Keratinocyte (primary cell): Measurements from ENCODE around the gene ANKS6. TPM values are rescaled to one million over a fixed set of nuclear protein-coding genes. Genes with fewer than 3 reads are reported as not detected.

Source experiments
- DNase-seq: peaks from one replicate; pipeline ENCODE4 v3.0.0-alpha.2; 2011; ENCODE audit warnings: low read depth, missing footprints, low spot score
- FAIRE-seq: peaks from 2 replicates; lab custom pipeline; 2011; peaks lifted over from hg19 to GRCh38; lab: Jason Lieb, UNC
- H2AFZ ChIP-seq: 2 replicates; pipeline ENCODE4 v1.6.0; 2012; ENCODE audit warnings: low read length, control low read depth, inconsistent platforms; ENCODE audit not compliant: control insufficient read depth
- H3K27ac ChIP-seq: 2 replicates; pipeline ENCODE4 v1.5.1; 2011; ENCODE audit warnings: low read length; ENCODE audit not compliant: control insufficient read depth, insufficient read depth
- H3K27me3 ChIP-seq: 3 replicates; pipeline ENCODE4 v1.6.0; 2011; ENCODE audit warnings: low read length; ENCODE audit not compliant: control insufficient read depth, insufficient read depth; ENCODE audit errors: extremely low read depth
- H3K36me3 ChIP-seq, 2 experiments: 2 replicates in 1 of 2; 3 replicates in 1 of 2; pipeline ENCODE4 v1.5.1; 2011; ENCODE audit warnings: low read length in 2 of 2, mild to moderate bottlenecking in 1 of 2; ENCODE audit not compliant: control insufficient read depth in 2 of 2, insufficient read depth in 2 of 2; ENCODE audit errors: extremely low read depth in 1 of 2
- H3K4me1 ChIP-seq: 3 replicates; pipeline ENCODE4 v1.5.1; 2011; ENCODE audit warnings: low read length; ENCODE audit not compliant: control insufficient read depth, insufficient read depth; ENCODE audit errors: extremely low read depth
- H3K4me2 ChIP-seq: 3 replicates; pipeline ENCODE4 v1.6.0; 2011; ENCODE audit warnings: low read depth, low read length; ENCODE audit not compliant: control insufficient read depth, insufficient read depth; ENCODE audit errors: extremely low read depth
- H3K4me3 ChIP-seq, 3 experiments: fragments of 200-600 bp in 1 of 3; sonication (generic) in 1 of 3; 2 replicates in 2 of 3; 3 replicates in 1 of 3; pipeline ENCODE4 v1.5.1; 2011 to 2016; ENCODE audit warnings: low read length in 3 of 3, mild to moderate bottlenecking in 3 of 3, control low read depth in 2 of 3, inconsistent platforms in 1 of 3, low read depth in 1 of 3, mixed read lengths in 1 of 3, mixed run types in 1 of 3, moderate library complexity in 1 of 3; ENCODE audit not compliant: control insufficient read depth in 2 of 3, insufficient read depth in 2 of 3; ENCODE audit errors: extremely low read depth in 1 of 3
- H3K79me2 ChIP-seq: 2 replicates; pipeline ENCODE4 v1.6.0; 2012; ENCODE audit warnings: low read length; ENCODE audit not compliant: control insufficient read depth, insufficient read depth
- H3K9ac ChIP-seq: 3 replicates; pipeline ENCODE4 v1.6.0; 2011; ENCODE audit warnings: low read length; ENCODE audit not compliant: control insufficient read depth, insufficient read depth; ENCODE audit errors: extremely low read depth
- H3K9me1 ChIP-seq: 3 replicates; pipeline ENCODE4 v1.6.0; 2011; ENCODE audit warnings: low read length; ENCODE audit not compliant: control insufficient read depth, insufficient read depth; ENCODE audit errors: extremely low read depth
- H3K9me3 ChIP-seq: 2 replicates; pipeline ENCODE4 v1.5.1; 2012; ENCODE audit warnings: low read depth, low read length; ENCODE audit not compliant: control insufficient read depth
- H4K20me1 ChIP-seq: 3 replicates; pipeline ENCODE4 v1.6.0; 2011; ENCODE audit warnings: low read length; ENCODE audit not compliant: control insufficient read depth, insufficient read depth; ENCODE audit errors: extremely low read depth
- EZH2 ChIP-seq: IDR thresholded peaks from one replicate; pipeline ENCODE4 v1.6.1; 2012; ENCODE audit warnings: inconsistent platforms, mild to moderate bottlenecking, low read length, moderate library complexity
- dilution Hi-C: fragments of 300-500 bp; cut with MboI; formaldehyde crosslinking; loops from one replicate; pipeline ENCODE4 v1.7.0; 2020; ENCODE audit warnings: low sequenced_read_pairs; ENCODE audit not compliant: extremely low pct_ligation_motif_present
- polyA plus RNA-seq, 5 experiments: library from polyadenylated mRNA; depleted of rRNA in 3 of 5; stranded (reverse) in 3 of 5; stranded (forward) in 1 of 5; unstranded in 1 of 5; fragments of >200 nt; gene quantifications; 1 replicate in 1 of 5; 2 replicates in 3 of 5; 3 replicates in 1 of 5; pipeline versions ENCODE4 v1.2.1 to v1.2.3, GENCODE V29; 2011 to 2012; ENCODE audit warnings: missing spikeins in 2 of 5, low read depth in 1 of 5, low replicate concordance in 1 of 5
- TF ChIP-seq, protein P1 (sequence below), 3 experiments: IDR thresholded peaks in 1 of 3; conservative IDR thresholded peaks in 1 of 3; optimal IDR thresholded peaks in 1 of 3; 2 replicates in 2 of 3; 3 replicates in 1 of 3; pipeline versions ENCODE3 to v1.5.1; 2011; ENCODE audit warnings: low read length in 3 of 3, mild to moderate bottlenecking in 3 of 3, moderate library complexity in 2 of 3, control low read depth in 1 of 3, inconsistent platforms in 1 of 3; ENCODE audit not compliant: insufficient read depth in 2 of 3; ENCODE audit errors: extremely low read depth in 1 of 3

ANKS6 gene
- polyA plus RNA-seq, 1 donor (not counting 4 experiments of a cell fraction or from before 2014, with no cell fraction given) = 13.5 TPM

DNA sequence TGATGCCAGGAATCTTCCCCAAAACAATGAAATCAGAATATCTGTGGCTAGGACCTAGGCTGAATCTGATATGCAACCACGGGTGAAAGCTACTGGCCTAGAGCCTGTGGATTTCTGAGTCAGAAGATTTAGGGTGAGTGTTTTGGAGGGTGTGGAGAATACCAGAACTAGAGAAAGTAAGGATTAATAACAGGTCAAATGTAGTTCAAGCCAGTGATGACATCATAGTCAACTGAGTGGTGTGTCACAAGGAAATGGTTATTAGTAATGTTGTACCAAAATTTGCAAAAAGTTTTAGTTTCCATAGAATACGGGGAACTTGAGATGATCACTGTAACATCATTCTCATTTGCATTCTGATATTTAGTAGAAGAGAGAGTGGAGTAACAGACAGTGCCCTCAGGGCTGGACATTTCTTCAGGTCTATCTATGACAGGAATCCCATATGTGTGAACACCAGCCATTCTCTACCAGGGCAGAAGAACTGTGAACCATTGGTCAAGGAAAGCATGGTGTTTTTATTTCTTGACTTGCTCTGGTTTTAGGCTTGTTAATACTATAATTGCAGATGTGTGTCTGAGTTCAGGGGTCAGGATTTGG lies 14.8 kb upstream of the ANKS6 start:
- H2AFZ ChIP-seq = no peak overlapping the region
- FAIRE-seq = no peak
- H3K36me3 ChIP-seq = no peaks in the 10 kb centered on the region
- dilution Hi-C loops = no loop called here
- H3K79me2 ChIP-seq = no peaks in the 10 kb centered on the region
- H3K27me3 ChIP-seq = no peaks in the 10 kb centered on the region
- no peaks in the 10 kb centered on the region for H3K9me1 ChIP-seq
- H4K20me1 ChIP-seq = no peaks in the 10 kb centered on the region
- peaks cover 28% of the 10 kb centered on the region for H3K4me1 ChIP-seq
- H3K4me3 ChIP-seq = no peak overlapping the region
- DNase-seq = no peak
- no peak overlapping the region for H3K9ac ChIP-seq
- TF ChIP-seq, protein P1, sequence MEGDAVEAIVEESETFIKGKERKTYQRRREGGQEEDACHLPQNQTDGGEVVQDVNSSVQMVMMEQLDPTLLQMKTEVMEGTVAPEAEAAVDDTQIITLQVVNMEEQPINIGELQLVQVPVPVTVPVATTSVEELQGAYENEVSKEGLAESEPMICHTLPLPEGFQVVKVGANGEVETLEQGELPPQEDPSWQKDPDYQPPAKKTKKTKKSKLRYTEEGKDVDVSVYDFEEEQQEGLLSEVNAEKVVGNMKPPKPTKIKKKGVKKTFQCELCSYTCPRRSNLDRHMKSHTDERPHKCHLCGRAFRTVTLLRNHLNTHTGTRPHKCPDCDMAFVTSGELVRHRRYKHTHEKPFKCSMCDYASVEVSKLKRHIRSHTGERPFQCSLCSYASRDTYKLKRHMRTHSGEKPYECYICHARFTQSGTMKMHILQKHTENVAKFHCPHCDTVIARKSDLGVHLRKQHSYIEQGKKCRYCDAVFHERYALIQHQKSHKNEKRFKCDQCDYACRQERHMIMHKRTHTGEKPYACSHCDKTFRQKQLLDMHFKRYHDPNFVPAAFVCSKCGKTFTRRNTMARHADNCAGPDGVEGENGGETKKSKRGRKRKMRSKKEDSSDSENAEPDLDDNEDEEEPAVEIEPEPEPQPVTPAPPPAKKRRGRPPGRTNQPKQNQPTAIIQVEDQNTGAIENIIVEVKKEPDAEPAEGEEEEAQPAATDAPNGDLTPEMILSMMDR (optimal IDR thresholded peaks at IDR 0.05 in 1 of 3, IDR thresholded peaks at IDR 0.05 in 1 of 3, conservative IDR thresholded peaks at IDR 0.05 in 1 of 3; ENCODE audit: extremely low read depth in 1 of 3, insufficient read depth in 2 of 3, low read length in 3 of 3) = no peak
- TF ChIP-seq EZH2 = no peak
- H3K9me3 ChIP-seq = no peaks in the 10 kb centered on the region
- no peak overlapping the region for H3K27ac ChIP-seq
- H3K4me2 ChIP-seq = peak overlapping the region; percentile 20

DNA sequence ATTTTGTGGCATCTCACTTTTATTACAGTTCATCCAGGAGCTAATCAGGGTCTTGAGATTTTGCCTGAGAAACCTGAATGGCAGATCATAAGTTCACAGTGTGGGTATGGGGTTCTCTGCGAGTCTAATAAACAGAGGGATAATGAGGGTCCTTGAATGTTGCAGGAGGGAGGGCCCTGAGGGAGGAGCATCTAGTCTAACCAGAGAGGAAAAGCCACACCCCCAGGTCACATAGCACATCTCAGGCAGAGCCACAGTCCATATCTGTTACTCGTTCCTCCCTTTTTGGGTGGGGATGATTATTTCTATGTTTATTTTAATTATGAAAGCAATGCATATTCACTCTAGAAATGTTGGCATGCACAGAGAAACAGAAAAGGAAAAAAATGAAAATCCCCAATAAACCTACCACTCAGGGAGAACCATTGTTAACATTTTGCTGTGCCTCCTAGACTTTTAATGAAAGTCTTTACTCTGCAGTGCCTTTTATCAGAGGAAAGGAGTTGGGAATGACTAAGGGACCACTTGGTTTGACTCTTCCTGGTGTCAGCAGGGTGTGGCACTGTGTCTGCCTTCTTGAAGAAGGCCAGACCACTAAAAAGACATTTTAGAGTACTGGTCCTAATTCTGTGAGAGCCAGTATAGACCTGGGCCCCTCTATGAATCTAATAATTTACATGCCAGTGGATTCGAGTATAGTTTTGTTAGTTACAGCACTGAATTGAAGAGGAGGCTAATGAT lies 13.9 kb upstream of the ANKS6 start:
- Histone ChIP-seq H3K9me1 (no peaks in the 10 kb centered on the region), H3K4me2 (no peak overlapping the region), H3K9ac (no peak overlapping the region), H2AFZ (no peak overlapping the region), H3K4me3 (no peak overlapping the region), H4K20me1 (no peaks in the 10 kb centered on the region), H3K27me3 (no peaks in the 10 kb centered on the region), H3K9me3 (no peaks in the 10 kb centered on the region), H3K36me3 (no peaks in the 10 kb centered on the region), H3K27ac (no peak overlapping the region), H3K79me2 (no peaks in the 10 kb centered on the region), H3K4me1 (peaks cover 34% of the 10 kb centered on the region)
- no peak for DNase-seq
- TF ChIP-seq EZH2 = no peak
- TF ChIP-seq, protein P1 (optimal IDR thresholded peaks at IDR 0.05 in 1 of 3, IDR thresholded peaks at IDR 0.05 in 1 of 3, conservative IDR thresholded peaks at IDR 0.05 in 1 of 3; ENCODE audit: extremely low read depth in 1 of 3, insufficient read depth in 2 of 3, low read length in 3 of 3) = no peak
- no peak for FAIRE-seq
- dilution Hi-C loops = no loop called here
